Nephron progenitor cell (in vitro differentiated cells): ENCODE results near the gene SLC2A13.
"Not testable (repeated sequence)": the region's sequence is repeated elsewhere in the genome, so short reads cannot be mapped to it uniquely, and the experiment has no call there.

Experiments
- DNase-seq: peaks from one replicate; pipeline ENCODE4 v3.0.0; 2021
- H3K27ac Mint-ChIP-seq: 2 replicates; pipeline ENCODE4 v1.8.0; 2021; ENCODE audit warnings: mild to moderate bottlenecking, moderate library complexity, mixed read lengths
- H3K27me3 Mint-ChIP-seq: 2 replicates; pipeline ENCODE4 v1.8.0; 2021; ENCODE audit warnings: mild to moderate bottlenecking, low read depth, mixed read lengths; ENCODE audit not compliant: poor library complexity
- H3K36me3 Mint-ChIP-seq: 2 replicates; pipeline ENCODE4 v1.8.0; 2021; ENCODE audit warnings: low read depth, mixed read lengths
- H3K4me1 Mint-ChIP-seq: 2 replicates; pipeline ENCODE4 v1.8.0; 2021; ENCODE audit warnings: mixed read lengths
- H3K4me3 Mint-ChIP-seq: 2 replicates; pipeline ENCODE4 v1.8.0; 2021; ENCODE audit warnings: mild to moderate bottlenecking, moderate library complexity, mixed read lengths
- H3K9me3 Mint-ChIP-seq: 2 replicates; pipeline ENCODE4 v1.8.0; 2021; ENCODE audit warnings: mild to moderate bottlenecking, moderate library complexity, mixed read lengths
- TF ChIP-seq, protein P1 (sequence below): fragments of 200-600 bp; sonication (generic); IDR thresholded peaks from 2 replicates; pipeline ENCODE4 v1.5.0; 2021; ENCODE audit warnings: antibody characterized with exemption

SLC2A13 gene

GRCh38 chr12:39931231-39931630, 174.7 kb downstream of the SLC2A13 start:
- no peak for DNase-seq
- Mint-ChIP-seq H3K4me3 (no peak overlapping the region), H3K27me3 (peaks cover 4% of the 10 kb centered on the region), H3K36me3 (no peaks in the 10 kb centered on the region), H3K9me3 (no peaks in the 10 kb centered on the region), H3K27ac (peak overlapping the region; percentile 44), H3K4me1 (peaks cover 19% of the 10 kb centered on the region)
- TF ChIP-seq, protein P1, sequence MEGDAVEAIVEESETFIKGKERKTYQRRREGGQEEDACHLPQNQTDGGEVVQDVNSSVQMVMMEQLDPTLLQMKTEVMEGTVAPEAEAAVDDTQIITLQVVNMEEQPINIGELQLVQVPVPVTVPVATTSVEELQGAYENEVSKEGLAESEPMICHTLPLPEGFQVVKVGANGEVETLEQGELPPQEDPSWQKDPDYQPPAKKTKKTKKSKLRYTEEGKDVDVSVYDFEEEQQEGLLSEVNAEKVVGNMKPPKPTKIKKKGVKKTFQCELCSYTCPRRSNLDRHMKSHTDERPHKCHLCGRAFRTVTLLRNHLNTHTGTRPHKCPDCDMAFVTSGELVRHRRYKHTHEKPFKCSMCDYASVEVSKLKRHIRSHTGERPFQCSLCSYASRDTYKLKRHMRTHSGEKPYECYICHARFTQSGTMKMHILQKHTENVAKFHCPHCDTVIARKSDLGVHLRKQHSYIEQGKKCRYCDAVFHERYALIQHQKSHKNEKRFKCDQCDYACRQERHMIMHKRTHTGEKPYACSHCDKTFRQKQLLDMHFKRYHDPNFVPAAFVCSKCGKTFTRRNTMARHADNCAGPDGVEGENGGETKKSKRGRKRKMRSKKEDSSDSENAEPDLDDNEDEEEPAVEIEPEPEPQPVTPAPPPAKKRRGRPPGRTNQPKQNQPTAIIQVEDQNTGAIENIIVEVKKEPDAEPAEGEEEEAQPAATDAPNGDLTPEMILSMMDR: no peak

DNA sequence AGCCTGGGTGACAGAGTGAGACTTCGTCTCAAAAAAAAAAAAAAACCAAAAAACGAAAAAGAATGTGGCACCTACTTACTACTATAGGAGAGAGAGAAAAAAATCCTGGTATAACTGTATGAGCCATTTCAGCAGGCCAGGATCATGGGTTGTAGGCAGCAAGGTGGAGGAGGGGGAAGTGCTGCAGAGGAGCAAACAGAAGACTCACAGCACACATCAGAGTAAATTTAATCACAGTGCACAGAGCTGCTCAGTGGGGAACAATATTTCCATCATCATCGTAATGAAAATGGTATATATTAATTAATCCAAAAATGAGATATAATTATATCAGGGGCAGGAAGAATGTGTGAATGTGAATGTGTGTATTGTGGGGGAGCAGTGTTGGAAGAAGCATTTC, 175.8 kb downstream of the SLC2A13 start:
- DNase-seq: no peak
- H3K4me1 Mint-ChIP-seq: peaks cover 19% of the 10 kb centered on the region
- no peaks in the 10 kb centered on the region for H3K9me3 Mint-ChIP-seq
- H3K27me3 Mint-ChIP-seq: peaks cover 4% of the 10 kb centered on the region
- TF ChIP-seq, protein P1: no peak
- H3K27ac Mint-ChIP-seq: peak overlapping the region; percentile 10
- no peaks in the 10 kb centered on the region for H3K36me3 Mint-ChIP-seq
- no peak overlapping the region for H3K4me3 Mint-ChIP-seq

DNA sequence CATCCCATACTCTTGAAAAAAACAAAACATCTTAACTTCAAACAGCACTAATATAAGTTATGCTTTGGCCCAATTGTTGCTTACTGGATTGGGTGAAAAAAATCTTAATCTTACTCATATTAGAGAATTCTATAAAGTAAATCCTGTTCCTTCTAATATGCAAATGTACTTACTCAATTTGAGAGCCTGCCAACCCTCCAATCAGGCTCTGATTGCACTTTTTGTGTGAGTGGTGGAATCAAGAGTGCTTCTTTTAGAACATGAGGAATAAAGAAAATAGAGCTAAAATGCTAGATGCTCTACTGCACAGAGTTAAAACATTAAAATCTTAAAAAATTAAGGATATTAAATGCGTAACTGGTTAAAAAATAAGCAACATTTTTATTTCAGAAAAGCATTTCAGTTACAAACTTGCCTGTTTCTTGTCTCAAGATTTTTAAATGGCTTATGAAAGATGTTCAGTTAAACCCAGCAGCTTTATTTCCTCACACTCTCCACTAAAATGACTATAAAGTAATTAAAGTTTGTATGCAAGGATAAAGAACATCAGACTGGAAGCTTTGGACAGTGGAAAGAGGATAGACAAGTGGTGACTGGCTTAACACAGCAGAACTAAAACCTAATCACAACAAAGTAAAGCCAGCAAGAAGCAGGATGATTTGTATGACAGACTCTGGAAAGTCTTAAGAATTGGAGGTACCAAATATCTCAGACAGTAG, 177.5 kb downstream of the SLC2A13 start:
- no peak overlapping the region for H3K4me3 Mint-ChIP-seq
- TF ChIP-seq, protein P1: no peak
- peaks cover 4% of the 10 kb centered on the region for H3K27me3 Mint-ChIP-seq
- H3K36me3 Mint-ChIP-seq: no peaks in the 10 kb centered on the region
- no peak for DNase-seq
- H3K4me1 Mint-ChIP-seq: peaks cover 19% of the 10 kb centered on the region
- H3K27ac Mint-ChIP-seq: peak overlapping the region; percentile 92
- no peaks in the 10 kb centered on the region for H3K9me3 Mint-ChIP-seq

DNA sequence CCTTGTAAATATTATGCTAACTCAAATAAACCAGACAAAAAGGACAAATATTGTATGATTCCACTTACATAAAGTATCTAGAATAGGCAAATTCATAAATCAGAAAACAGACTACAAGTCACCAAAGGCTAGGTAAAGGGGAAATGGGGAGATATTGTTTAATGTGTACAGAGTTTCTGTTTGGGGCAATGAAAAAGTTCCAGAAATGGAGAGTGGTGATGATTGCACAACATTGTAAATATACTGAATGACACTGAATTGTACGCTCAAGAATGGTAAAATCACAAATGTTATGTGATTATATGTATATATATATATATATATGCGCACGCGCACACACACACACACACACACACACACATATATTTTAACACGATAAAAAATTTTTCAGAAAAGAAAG, 182.5 kb downstream of the SLC2A13 start:
- TF ChIP-seq, protein P1: no peak
- no peak for DNase-seq
- Mint-ChIP-seq H3K36me3 (no peaks in the 10 kb centered on the region), H3K27me3 (no peaks in the 10 kb centered on the region), H3K9me3 (no peaks in the 10 kb centered on the region), H3K4me3 (no peak overlapping the region), H3K4me1 (no peaks in the 10 kb centered on the region), H3K27ac (no peak overlapping the region)

DNA sequence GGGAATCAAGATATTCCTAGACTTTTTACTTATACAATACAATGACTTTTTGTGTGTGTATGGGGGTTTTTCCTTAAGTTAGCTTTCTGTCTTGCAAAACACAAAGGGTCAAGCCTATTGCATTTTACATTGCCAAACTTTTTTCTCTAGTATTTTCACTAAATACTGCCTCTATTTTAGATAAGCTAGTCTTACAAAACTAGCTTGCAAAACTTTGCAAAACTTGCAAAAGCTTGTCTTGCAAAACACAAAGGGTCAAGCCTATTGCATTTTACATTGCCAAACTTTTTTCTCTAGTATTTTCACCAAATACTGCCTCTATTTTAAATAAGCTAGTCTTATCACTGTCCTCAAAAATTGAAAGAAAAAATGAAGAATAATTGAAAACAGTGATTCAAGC, 183.3 kb downstream of the SLC2A13 start:
- DNase-seq, H3K4me1 Mint-ChIP-seq, H3K27ac Mint-ChIP-seq, H3K36me3 Mint-ChIP-seq, H3K4me3 Mint-ChIP-seq, H3K9me3 Mint-ChIP-seq, H3K27me3 Mint-ChIP-seq: not testable (repeated sequence)

DNA sequence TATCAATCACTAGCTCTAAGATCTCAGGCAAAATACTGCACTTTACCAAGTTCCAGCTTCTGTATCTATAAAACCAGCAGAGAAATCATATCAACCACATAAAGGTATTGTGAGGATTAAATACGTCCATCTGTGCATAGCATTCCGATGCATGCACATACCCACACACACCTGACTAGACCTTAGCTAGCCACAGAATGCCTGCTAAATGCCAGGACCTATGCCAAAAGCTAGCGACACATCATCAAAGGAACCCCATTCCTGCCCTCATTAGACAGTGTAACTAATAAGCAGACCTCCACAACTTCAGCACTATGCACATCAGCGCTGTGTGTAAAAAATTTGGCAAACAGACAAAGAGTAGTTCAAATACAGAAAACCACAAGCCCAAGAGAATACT, 185.2 kb downstream of the SLC2A13 start:
- no peaks in the 10 kb centered on the region for H3K9me3 Mint-ChIP-seq
- no peaks in the 10 kb centered on the region for H3K4me1 Mint-ChIP-seq
- DNase-seq: no peak
- no peak overlapping the region for H3K4me3 Mint-ChIP-seq
- no peaks in the 10 kb centered on the region for H3K36me3 Mint-ChIP-seq
- no peak overlapping the region for H3K27ac Mint-ChIP-seq
- no peaks in the 10 kb centered on the region for H3K27me3 Mint-ChIP-seq
- TF ChIP-seq, protein P1: no peak
